ENCODE results near the gene PIP4K2A.
A peak's percentile ranks its signal among the peaks of the same experiment; 100 is the strongest.
"Not testable (repeated sequence)": the region's sequence is repeated elsewhere in the genome, so short reads cannot be mapped to it uniquely, and the experiment has no call there.

The PIP4K2A gene

DNA sequence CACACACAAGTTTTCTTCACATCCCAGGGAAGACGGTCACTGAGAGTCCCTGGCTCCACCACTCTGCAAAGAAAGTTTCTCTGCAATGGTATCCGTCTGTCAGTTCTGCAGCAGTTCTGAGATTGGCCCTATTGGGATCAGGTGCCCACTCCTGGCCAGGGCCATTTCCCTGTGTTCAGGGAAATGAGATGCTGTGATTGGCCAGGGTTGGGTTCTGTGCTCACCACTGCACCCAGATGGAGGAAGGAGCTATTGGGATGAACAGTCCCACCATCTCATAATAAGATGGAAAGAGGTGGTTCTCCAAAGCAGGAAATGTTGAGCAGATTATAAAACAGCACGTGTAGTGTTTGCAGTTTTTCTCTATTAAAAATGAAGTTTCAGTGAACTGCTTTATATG is 13.3 kb upstream of the PIP4K2A start:
- no peaks in the 10 kb centered on the region for H3K36me3 ChIP-seq (ENCODE audit: insufficient read depth, low read length)
- H3K9ac ChIP-seq (ENCODE audit: low read depth, low read length) = no peak overlapping the region
- no peaks in the 10 kb centered on the region for H3K9me3 ChIP-seq (ENCODE audit: control insufficient read depth, insufficient read depth, low read length)
- no peaks in the 10 kb centered on the region for H3K4me1 ChIP-seq (ENCODE audit: insufficient read depth, low read length)

GRCh38 chr10:22727112-22727511 is 12.7 kb upstream of the PIP4K2A start:
- Histone ChIP-seq H3K36me3 (ENCODE audit: insufficient read depth, low read length) (no peaks in the 10 kb centered on the region), H3K9ac (ENCODE audit: low read depth, low read length) (no peak overlapping the region), H3K4me1 (ENCODE audit: insufficient read depth, low read length) (no peaks in the 10 kb centered on the region), H3K9me3 (ENCODE audit: control insufficient read depth, insufficient read depth, low read length) (no peaks in the 10 kb centered on the region)

GRCh38 chr10:22724773-22725172 is 10.4 kb upstream of the PIP4K2A start:
- H3K4me1 ChIP-seq (ENCODE audit: insufficient read depth, low read length) = no peaks in the 10 kb centered on the region
- H3K36me3 ChIP-seq (ENCODE audit: insufficient read depth, low read length) = no peaks in the 10 kb centered on the region
- H3K9me3 ChIP-seq (ENCODE audit: control insufficient read depth, insufficient read depth, low read length) = no peaks in the 10 kb centered on the region
- H3K9ac ChIP-seq (ENCODE audit: low read depth, low read length) = no peak overlapping the region

DNA sequence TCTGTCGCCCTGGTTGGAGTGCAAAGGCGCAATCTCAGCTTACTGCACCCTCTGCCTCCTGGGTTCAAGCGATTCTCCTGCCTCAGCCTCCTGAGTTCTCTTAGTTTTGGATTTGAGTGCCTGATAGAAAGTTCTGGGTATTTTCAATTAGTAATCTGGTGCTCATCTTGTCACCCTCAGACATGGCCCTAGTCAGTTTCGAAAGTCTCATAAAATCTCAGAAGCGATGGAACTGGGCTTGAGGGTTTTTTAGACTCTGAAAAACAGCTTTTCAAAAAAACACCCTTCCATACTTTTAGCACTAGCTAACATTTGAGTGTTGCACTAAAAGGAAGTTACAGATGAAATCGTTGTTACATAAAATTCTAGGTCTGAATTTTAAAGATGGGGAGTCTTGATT is 9.4 kb upstream of the PIP4K2A start:
- H3K9me3 ChIP-seq (ENCODE audit: control insufficient read depth, insufficient read depth, low read length) = no peaks in the 10 kb centered on the region
- no peak overlapping the region for H3K9ac ChIP-seq (ENCODE audit: low read depth, low read length)
- no peaks in the 10 kb centered on the region for H3K4me1 ChIP-seq (ENCODE audit: insufficient read depth, low read length)
- H3K36me3 ChIP-seq (ENCODE audit: insufficient read depth, low read length) = no peaks in the 10 kb centered on the region

GRCh38 chr10:22723343-22723779 is 9.0 kb upstream of the PIP4K2A start:
- Histone ChIP-seq H3K4me1 (ENCODE audit: insufficient read depth, low read length) (no peaks in the 10 kb centered on the region), H3K9me3 (ENCODE audit: control insufficient read depth, insufficient read depth, low read length) (no peaks in the 10 kb centered on the region), H3K36me3 (ENCODE audit: insufficient read depth, low read length) (no peaks in the 10 kb centered on the region), H3K9ac (ENCODE audit: low read depth, low read length) (no peak overlapping the region)

GRCh38 chr10:22722626-22723169 is 8.3 kb upstream of the PIP4K2A start:
- H3K9me3 ChIP-seq (ENCODE audit: control insufficient read depth, insufficient read depth, low read length) = no peaks in the 10 kb centered on the region
- H3K9ac ChIP-seq (ENCODE audit: low read depth, low read length) = no peak overlapping the region
- no peaks in the 10 kb centered on the region for H3K36me3 ChIP-seq (ENCODE audit: insufficient read depth, low read length)
- H3K4me1 ChIP-seq (ENCODE audit: insufficient read depth, low read length) = no peaks in the 10 kb centered on the region

DNA sequence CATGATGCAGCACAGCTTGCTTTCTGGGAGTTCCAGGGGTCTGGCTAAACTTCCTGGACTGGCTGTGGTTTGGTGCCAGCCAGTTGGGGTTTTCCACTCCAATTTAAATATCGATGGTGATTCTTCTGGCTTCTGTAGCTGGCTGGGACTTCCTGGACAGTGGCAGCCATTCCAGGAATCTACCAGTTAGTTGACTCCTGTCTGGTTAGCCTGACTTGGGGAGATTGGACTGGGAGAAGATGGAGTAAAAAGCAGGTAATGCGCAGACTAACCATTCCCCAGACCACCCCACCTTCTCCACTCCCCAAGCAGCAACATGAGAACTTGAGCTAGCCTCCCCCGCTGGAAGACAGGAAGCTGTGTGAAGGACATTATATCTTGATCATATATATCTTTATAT is 6.3 kb upstream of the PIP4K2A start:
- Histone ChIP-seq H3K9me3 (ENCODE audit: control insufficient read depth, insufficient read depth, low read length) (no peaks in the 10 kb centered on the region), H3K4me1 (ENCODE audit: insufficient read depth, low read length) (no peaks in the 10 kb centered on the region), H3K9ac (ENCODE audit: low read depth, low read length) (no peak overlapping the region), H3K36me3 (ENCODE audit: insufficient read depth, low read length) (no peaks in the 10 kb centered on the region)

DNA sequence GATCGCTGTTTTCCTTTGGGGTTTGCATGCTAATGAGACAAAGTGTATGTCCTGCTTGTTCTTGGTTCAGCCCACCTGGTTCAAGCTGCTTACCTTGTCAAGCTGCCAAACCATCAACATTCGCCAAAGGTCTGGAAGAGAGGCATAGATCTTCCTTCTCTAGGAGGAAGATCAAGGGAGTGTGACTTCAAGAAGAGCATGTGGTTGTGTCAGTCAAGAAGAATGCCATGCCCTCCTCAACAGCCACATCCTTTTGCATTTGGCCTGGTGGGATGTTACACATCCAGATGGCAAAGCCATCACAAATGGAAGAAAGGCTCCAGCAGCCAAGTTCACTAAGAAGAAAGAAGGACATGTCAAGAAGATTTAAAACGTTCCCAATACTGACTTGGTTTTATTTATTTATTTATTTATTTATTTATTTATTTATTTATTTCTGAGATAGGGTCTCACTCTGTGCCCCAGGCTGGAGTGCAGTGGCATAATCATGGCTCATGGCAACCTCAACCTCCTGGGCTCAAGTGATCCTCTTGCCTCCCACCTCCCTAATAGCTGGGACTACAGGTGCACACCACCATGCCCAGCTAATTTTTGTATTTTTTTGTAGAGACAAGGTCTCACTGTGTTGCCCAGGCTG is 5.1 kb upstream of the PIP4K2A start:
- no peak overlapping the region for H3K9ac ChIP-seq (ENCODE audit: low read depth, low read length)
- no peaks in the 10 kb centered on the region for H3K4me1 ChIP-seq (ENCODE audit: insufficient read depth, low read length)
- no peaks in the 10 kb centered on the region for H3K9me3 ChIP-seq (ENCODE audit: control insufficient read depth, insufficient read depth, low read length)
- H3K36me3 ChIP-seq (ENCODE audit: insufficient read depth, low read length) = no peaks in the 10 kb centered on the region

GRCh38 chr10:22718659-22719058 is 4.3 kb upstream of the PIP4K2A start:
- H3K4me1 ChIP-seq (ENCODE audit: insufficient read depth, low read length); H3K9ac ChIP-seq (ENCODE audit: low read depth, low read length); H3K36me3 ChIP-seq (ENCODE audit: insufficient read depth, low read length); H3K9me3 ChIP-seq (ENCODE audit: control insufficient read depth, insufficient read depth, low read length): not testable (repeated sequence)

GRCh38 chr10:22717728-22718127 is 3.4 kb upstream of the PIP4K2A start:
- H3K4me1 ChIP-seq (ENCODE audit: insufficient read depth, low read length) = no peaks in the 10 kb centered on the region
- no peak overlapping the region for H3K9ac ChIP-seq (ENCODE audit: low read depth, low read length)
- no peaks in the 10 kb centered on the region for H3K9me3 ChIP-seq (ENCODE audit: control insufficient read depth, insufficient read depth, low read length)

DNA sequence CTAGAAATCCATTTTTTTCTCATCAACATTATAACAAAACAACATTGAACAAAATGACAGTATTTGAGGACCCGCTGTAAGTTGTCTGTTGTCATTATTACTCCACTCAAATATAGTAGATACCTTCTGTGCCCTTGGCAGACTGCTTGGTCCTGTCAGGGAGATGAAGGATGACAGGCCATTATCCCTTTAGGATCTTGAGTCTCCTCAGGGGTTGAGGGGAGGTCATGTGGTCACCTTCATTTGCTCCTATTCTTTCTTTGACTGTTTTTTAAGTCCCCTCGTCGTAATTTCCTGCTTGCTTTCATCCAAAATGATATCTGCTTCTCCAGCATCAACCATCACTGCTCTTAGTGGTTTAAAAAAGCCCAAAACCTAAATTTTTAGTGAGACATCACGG is 2.6 kb upstream of the PIP4K2A start:
- Histone ChIP-seq H3K36me3 (ENCODE audit: insufficient read depth, low read length) (no peaks in the 10 kb centered on the region), H3K9me3 (ENCODE audit: control insufficient read depth, insufficient read depth, low read length) (no peaks in the 10 kb centered on the region), H3K9ac (ENCODE audit: low read depth, low read length) (no peak overlapping the region), H3K4me1 (ENCODE audit: insufficient read depth, low read length) (no peaks in the 10 kb centered on the region)

More at GRCh38 chr10:22717728-22718127, 3.4 kb upstream of the PIP4K2A start:
- H3K36me3 ChIP-seq (ENCODE audit: insufficient read depth, low read length) = no peaks in the 10 kb centered on the region

GRCh38 chr10:22715290-22715625 is 880 bp upstream of the PIP4K2A start:
- no peaks in the 10 kb centered on the region for H3K9me3 ChIP-seq (ENCODE audit: control insufficient read depth, insufficient read depth, low read length)
- H3K36me3 ChIP-seq (ENCODE audit: insufficient read depth, low read length) = no peaks in the 10 kb centered on the region
- no peaks in the 10 kb centered on the region for H3K4me1 ChIP-seq (ENCODE audit: insufficient read depth, low read length)
- peak overlapping the region; percentile 58; the same call in 1 of the 2 replicates for H3K9ac ChIP-seq (ENCODE audit: low read depth, low read length)

DNA sequence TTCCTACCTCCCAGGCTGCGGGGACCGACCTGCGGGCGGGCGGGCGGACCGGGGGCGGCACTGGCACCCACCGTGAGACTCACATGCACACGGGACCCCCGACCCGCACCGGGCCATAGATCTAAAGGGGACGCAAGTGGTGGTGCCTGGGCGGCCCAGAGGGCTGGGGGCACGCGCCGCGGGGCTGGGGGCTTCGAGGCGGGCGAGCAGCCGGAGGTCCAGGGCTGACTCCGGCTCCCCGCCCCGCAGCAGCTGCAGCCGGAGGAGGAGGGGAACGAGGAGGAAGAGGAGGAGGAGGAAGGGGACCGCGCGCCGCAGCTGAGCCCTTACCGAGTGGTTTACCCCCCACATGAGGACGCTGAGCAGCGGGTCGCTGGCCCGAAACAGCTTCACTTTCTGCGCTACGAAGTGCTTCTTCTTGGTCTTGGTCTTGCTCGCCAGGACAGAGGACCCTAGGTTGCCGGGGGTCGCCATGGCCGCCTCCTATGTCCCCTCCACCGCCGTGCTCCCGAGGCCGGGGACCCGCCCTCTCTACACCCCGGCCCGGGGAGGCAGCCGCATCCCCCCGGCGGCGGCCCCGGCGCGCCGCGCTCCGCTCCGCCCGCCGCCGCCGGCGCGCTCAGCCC is 412 bp downstream of the PIP4K2A start:
- Histone ChIP-seq H3K4me1 (ENCODE audit: insufficient read depth, low read length) (no peaks in the 10 kb centered on the region), H3K36me3 (ENCODE audit: insufficient read depth, low read length) (no peaks in the 10 kb centered on the region), H3K9me3 (ENCODE audit: control insufficient read depth, insufficient read depth, low read length) (no peaks in the 10 kb centered on the region), H3K9ac (ENCODE audit: low read depth, low read length) (peak overlapping the region; percentile 52)

GRCh38 chr10:22712956-22713852 is 1.2 kb downstream of the PIP4K2A start:
- no peaks in the 10 kb centered on the region for H3K36me3 ChIP-seq (ENCODE audit: insufficient read depth, low read length)
- H3K9ac ChIP-seq (ENCODE audit: low read depth, low read length) = peak overlapping the region; percentile 52
- H3K9me3 ChIP-seq (ENCODE audit: control insufficient read depth, insufficient read depth, low read length) = no peaks in the 10 kb centered on the region
- no peaks in the 10 kb centered on the region for H3K4me1 ChIP-seq (ENCODE audit: insufficient read depth, low read length)
